ENCODE results near the gene FAM83B.
"Not testable (repeated sequence)": the region's sequence is repeated elsewhere in the genome, so short reads cannot be mapped to it uniquely, and the experiment has no call there.

The FAM83B gene

GRCh38 chr6:54860739-54861138, 14.2 kb downstream of the FAM83B start:
- no peak for DNase-seq (ENCODE audit: low spot score)

GRCh38 chr6:54861905-54862616, 15.5 kb downstream of the FAM83B start:
- DNase-seq (ENCODE audit: low spot score), result no peak

DNA sequence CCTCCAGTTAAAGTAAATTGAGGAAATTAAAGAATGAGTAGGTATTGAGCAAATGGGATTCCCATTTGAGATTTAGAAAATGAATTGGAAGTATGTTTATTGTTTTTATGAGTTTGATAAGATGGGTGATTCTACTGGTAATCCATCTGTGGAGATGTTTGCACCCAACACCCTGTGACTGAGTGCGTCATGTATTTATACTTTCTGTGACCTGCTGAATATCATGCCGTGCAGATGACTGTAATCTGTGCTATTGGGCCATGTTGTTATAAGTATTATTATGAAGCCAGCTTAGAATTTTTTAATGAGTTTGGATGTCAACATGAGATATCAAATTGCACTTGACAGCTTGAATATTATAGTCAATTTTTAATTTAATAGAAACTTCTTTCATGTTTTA, 17.7 kb downstream of the FAM83B start:
- no peak for DNase-seq (ENCODE audit: low spot score)

DNA sequence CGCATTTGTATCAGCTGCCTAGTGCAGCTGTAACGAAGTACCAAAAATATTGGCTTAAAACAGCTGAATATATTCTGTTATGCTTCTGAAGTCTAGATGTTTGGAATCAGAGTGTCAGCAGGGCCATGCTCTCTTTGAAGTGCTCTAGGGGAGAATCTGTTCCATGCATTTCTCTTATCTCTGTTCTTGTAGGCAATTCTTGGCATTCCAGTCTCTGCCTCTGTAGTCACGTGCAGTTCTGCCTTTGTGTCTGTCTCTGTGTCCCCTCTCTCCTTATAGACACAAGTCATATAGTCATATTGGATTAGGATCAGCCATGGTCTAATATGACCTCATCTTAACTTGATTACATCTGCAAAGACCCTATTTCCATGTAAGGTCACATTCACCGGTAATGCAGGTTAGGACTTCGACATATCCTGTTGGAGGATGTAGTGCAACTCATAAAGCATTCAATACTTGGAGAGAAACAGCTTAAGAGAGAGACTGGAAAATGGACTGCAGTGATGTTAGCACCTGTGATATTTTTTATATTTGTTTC, 18.6 kb downstream of the FAM83B start:
- no peak for DNase-seq (ENCODE audit: low spot score)

DNA sequence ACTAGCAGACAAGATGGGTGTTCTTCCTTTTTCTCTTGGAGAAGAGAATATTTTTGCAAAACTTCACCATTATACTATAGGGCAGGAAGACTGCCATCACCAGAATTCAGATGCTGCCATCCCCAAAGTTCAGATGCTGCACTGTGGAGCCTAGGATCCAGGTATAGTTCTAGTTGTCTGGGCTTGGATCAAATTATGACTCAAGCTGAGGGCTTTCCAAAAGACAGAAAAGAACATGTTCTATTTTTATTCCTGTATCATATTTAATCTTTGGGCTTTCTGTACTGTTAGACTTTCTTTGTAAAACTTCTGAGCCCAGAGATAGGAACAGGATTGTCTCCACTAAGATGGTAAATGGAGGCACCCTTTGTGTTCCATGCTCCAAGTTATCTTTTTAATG, 22.0 kb downstream of the FAM83B start:
- DNase-seq (ENCODE audit: low spot score), result no peak

- no peak for DNase-seq (ENCODE audit: low spot score)
Measured at GRCh38 chr6:54873599-54873998, 27.0 kb downstream of the FAM83B start.

DNA sequence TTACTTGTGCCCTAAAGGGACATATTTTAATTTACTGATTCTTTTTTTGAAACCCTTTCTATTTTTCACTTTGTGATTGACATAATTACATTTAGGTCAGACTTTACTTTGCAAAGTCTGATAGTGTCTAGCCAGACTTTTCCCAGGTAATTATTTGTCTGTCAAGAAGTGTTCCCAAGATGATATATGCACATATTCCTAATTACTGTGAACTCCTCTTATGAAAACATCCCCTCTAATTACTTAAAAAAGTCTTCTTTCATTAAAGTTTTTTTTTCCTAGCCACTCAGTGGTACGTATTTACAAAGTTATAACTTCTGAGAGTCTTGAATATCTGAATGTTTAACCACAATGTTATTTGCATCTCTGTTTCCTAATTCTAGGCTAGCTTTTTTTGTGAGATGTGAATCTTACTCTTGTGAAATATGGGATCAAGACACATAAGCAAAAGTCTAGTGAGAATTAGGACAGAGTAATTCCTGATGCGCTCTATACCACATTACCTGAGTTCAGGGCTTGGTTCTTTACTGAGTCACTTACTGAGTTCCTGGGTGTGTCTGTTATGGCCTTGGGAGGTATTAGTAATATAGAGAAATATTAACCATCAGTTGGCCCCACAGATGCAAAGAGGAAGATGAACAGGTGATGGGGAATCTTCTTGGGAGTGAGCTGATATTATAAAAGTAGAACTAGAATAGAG, 27.9 kb downstream of the FAM83B start:
- DNase-seq (ENCODE audit: low spot score), result no peak

DNA sequence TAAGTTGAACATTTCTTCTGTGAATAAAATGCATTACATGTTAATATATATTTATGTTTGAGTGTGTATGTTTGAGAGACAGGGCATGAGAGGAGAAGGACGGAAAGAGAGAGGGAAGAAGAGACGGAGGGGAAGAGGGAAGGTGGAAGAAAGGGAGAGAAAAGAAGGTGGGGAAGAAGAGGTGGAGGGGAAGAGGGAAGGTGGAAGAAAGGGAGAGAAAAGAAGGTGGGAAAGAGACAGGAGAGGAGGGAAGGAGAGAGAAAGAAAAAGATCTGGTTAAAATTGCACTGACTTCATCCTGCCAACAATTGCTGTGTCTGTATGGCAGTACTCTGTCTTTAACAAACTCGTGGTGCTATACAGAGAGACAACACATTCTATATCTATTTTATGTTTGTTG, 29.0 kb downstream of the FAM83B start:
- no peak for DNase-seq (ENCODE audit: low spot score)

DNA sequence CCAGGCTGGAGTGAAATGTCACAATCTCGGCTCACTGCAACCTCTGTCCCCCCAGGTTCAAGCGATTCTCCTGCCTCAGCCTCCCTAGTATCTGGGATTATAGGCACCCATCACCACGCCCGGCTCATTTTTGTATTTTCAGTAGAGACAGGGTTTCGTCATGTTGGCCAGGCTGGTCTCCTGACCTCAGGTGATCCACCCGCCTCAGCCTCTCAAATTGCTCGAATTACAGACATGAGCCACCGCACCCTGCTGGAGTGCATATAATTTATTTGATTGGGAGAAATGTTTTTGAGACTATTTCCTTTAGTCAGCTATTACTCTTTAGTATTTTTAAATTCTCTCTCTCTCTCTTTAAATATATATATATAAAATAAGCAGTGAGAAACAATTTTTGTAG, 29.8 kb downstream of the FAM83B start:
- no peak for DNase-seq (ENCODE audit: low spot score)

- DNase-seq (ENCODE audit: low spot score), result no peak
Measured at GRCh38 chr6:54876871-54877270, 30.3 kb downstream of the FAM83B start.

GRCh38 chr6:54877713-54878317, 31.2 kb downstream of the FAM83B start:
- no peak for DNase-seq (ENCODE audit: low spot score)

- DNase-seq (ENCODE audit: low spot score), result no peak
Measured at GRCh38 chr6:54878718-54879117, 32.1 kb downstream of the FAM83B start.

DNA sequence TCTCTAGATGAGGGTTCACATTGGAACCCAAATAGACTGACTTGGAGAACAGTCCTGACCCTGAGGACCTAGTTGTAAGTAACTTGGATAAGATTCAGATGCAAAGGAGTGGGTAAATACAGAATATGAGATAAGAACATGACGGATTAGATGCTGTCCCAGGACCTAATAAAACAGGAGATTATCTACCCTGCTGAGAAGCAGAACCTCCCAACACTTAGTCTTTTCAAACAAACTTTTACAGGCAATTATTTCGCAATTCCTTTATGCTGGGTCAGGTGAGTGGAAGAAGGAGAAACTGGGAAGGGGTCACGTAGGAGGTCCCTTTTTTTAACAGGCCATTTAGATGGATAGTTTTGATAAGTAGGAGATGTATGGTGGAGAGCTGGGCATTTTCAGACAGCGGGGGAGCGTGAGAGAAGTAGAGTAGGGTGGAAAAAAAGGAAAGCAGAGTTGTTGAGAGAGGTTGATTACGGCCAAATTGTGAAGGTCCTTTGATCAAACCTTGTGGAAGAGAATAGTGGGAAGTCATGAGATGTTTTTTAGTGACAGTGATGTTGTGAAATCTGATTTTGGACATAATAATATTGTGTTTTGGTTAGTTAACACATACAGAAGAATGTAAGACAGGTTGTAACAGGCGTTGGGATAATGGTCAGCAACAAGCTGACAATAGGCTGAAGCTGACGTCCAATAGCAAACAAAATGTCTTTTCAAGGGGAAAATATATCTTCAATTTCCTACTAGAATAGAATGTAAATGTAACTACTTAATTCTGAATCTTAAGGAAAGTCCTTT, 32.8 kb downstream of the FAM83B start:
- no peak for DNase-seq (ENCODE audit: low spot score)

DNA sequence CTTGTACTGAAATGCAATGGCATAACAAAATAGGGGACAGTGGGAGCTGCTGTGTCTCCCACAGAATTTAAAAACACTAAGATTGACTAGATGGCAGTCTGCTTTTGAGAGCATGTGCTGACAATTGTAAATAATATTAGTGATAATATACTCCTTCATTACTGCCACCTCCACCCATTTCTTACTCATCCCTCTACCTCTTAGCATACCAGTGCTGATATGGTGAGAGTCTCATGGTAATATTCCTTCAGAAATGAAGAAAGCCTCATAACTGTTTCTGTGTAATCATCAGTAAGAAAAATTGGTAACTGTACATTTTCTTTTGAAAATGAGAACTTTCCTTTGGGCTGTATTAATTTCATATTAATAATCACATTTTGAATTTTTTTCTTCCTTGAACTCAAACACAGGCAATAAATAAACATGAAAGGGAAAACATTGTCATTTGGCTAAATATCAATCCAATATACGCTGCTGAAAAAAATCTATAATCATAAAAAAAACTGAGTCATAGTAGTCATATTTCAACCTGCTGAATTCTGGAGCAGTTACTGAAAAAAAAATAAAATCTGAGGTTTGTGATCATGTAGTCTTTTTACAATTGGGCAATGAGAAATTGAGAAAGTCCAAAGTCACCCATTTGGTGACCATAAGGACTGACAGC, 34.6 kb downstream of the FAM83B start:
- no peak for DNase-seq (ENCODE audit: low spot score)

DNA sequence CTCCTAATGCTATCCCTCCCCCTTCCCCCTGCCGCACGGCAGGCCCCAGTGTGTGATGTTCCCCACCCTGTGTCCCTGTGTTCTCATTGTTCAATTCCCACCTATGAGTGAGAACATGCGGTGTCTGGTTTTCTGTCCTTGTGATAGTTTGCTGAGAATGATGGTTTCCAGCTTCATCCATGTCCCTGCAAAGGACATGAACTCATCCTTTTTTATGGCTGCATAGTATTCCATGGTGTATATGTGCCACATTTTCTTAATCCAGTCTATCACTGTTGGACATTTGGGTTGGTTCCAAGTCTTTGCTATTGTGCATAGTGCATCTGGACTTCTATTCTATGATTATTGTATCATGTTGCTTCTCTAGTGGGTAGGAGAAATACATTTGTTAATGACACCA, 35.3 kb downstream of the FAM83B start:
- DNase-seq (ENCODE audit: low spot score), result not testable (repeated sequence)

- DNase-seq (ENCODE audit: low spot score), result no peak
Measured at GRCh38 chr6:54886932-54887584, 40.5 kb downstream of the FAM83B start.

GRCh38 chr6:54891536-54891935, 45.0 kb downstream of the FAM83B start:
- DNase-seq (ENCODE audit: low spot score), result no peak

DNA sequence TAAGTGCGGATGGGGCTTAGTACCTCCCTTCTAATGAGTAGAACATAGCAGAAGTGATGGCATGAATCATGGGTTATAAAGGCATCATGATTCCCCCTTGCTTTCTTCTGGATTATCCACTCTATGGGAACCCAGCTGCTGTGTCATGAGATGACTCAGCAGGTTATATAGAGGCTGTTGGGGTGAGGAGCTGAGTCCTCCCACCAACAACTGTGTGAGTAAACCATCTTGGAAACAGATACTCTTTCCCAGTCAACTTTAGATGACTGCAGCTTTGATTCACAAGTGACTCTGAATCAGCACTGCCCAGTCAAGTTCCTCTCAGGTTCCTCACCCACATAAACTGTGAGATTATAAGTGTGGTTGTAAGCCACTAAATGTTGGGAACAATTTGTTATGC, 46.3 kb downstream of the FAM83B start:
- DNase-seq (ENCODE audit: low spot score), result no peak

GRCh38 chr6:54893818-54894217, 47.2 kb downstream of the FAM83B start:
- no peak for DNase-seq (ENCODE audit: low spot score)

DNA sequence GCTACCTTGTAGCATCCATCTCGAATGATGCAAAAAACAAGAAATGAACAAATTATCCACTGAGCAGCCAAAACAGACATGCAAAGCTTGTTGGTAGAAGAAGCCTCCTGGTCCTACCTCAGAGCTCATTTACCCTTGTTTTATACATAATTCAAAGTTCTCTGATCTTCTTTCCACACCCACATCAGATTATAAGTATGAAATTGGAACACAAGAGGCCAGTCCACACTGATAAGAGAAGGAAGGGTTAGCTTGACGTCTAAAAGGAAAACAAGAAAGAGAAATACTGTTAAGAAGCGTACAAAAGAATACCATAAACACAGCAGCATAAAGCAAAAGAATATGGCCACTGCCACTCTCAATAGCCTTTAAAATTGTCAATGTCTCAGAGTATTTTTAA, 49.7 kb downstream of the FAM83B start:
- no peak for DNase-seq (ENCODE audit: low spot score)

DNA sequence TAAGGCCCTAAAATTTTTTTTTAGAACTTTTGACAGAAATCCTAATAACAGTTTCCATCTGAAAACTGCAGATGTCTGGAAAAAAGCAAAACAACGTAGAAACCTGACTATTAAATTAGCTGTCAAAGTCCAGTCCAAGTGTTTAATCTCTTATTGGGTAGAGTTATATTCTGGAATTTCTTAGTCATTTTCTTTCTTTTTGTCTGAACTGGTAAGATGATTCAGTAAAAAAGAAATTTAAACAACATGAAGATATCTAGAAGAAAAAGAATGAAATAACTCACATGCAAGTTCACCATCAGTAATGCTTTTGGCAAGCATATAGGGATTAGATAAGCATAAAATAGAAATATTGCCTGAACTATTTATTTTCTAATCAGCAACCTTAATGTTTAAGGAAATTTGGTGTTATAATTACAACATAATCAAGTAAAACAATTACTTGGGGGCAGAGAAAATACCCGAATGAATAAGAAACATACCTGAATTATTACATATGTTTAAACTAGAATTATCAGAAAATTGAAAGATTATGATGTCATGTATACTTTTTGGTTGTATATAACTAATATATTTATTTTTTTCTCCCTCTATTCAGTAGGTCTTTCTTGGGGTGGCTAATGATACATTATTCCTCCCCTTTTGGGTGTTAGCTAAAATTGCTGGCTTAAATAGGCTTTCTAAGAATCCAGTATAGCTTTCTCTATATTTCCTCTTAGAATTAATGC, 51.1 kb downstream of the FAM83B start:
- no peak for DNase-seq (ENCODE audit: low spot score)
